ENCODE measurements around the gene RPS3.

- TF ChIP-seq EGR1 (IDR thresholded peaks at IDR 0.05; ENCODE audit: low read depth) (no peak), CTCF (IDR thresholded peaks at IDR 0.05 in 2 of 3, conservative IDR thresholded peaks at IDR 0.05 in 1 of 3; ENCODE audit: borderline replicate concordance in 1 of 3, insufficient read depth in 1 of 3, low read depth in 2 of 3, low read length in 2 of 3) (no peak), CEBPB (IDR thresholded peaks at IDR 0.05; ENCODE audit: low read depth) (no peak), TCF7L2 (IDR thresholded peaks at IDR 0.05; ENCODE audit: borderline replicate concordance, extremely low read depth, insufficient read depth, insufficient read length) (no peak), POLR2A (IDR thresholded peaks at IDR 0.05; ENCODE audit: borderline replicate concordance, extremely low read depth, insufficient read depth, insufficient read length) (no peak), YY1 (IDR thresholded peaks at IDR 0.05; ENCODE audit: extremely low read depth, insufficient replicate concordance, low read depth, low read length) (no peak)
- TF ChIP-seq, protein P1, sequence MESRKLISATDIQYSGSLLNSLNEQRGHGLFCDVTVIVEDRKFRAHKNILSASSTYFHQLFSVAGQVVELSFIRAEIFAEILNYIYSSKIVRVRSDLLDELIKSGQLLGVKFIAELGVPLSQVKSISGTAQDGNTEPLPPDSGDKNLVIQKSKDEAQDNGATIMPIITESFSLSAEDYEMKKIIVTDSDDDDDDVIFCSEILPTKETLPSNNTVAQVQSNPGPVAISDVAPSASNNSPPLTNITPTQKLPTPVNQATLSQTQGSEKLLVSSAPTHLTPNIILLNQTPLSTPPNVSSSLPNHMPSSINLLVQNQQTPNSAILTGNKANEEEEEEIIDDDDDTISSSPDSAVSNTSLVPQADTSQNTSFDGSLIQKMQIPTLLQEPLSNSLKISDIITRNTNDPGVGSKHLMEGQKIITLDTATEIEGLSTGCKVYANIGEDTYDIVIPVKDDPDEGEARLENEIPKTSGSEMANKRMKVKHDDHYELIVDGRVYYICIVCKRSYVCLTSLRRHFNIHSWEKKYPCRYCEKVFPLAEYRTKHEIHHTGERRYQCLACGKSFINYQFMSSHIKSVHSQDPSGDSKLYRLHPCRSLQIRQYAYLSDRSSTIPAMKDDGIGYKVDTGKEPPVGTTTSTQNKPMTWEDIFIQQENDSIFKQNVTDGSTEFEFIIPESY (IDR thresholded peaks at IDR 0.05; ENCODE audit: extremely low read depth, insufficient replicate concordance, low read length) = no peak
These were observed 23.7 kb upstream of the RPS3 start for GRCh38 chr11:75375626-75376025.
